Heart left ventricle (tissue), 16 donors: ENCODE results near the gene ASF1B. TPM values are rescaled to one million over a fixed set of nuclear protein-coding genes. Genes with fewer than 3 reads are reported as not detected.

Source experiments
- ATAC-seq, 4 donors: fragments of 200-7000 bp; cut with Tn5 transposase; one replicate each; pipeline ENCODE4 v1.9.1; 2020 to 2022; ENCODE audit warnings: moderate library complexity in 4 of 4, mild to moderate bottlenecking in 3 of 4, moderate number of reproducible peaks in 1 of 4
- DNase-seq, 5 donors: peaks; one replicate each; pipeline ENCODE4 v3.0.0-alpha.2; 2020
- H3K27ac ChIP-seq, 12 donors: fragments of 200-600 bp; sonication (generic) in 4 of 12; one replicate each; pipeline versions ENCODE4 v1.5.0 to v1.8.0; 2016 to 2022; ENCODE audit warnings: mild to moderate bottlenecking in 2 of 12
- H3K27me3 ChIP-seq, 9 donors: fragments of 200-600 bp; sonication (generic) in 2 of 9; one replicate each; pipeline versions ENCODE4 v1.5.1 to v1.8.0; 2016 to 2022; ENCODE audit warnings: mild to moderate bottlenecking in 3 of 9
- H3K36me3 ChIP-seq, 9 donors: fragments of 200-600 bp; sonication (generic) in 2 of 9; one replicate each; pipeline versions ENCODE4 v1.5.0 to v1.8.0; 2018 to 2022; ENCODE audit warnings: mild to moderate bottlenecking in 2 of 9
- H3K4me1 ChIP-seq, 12 donors: fragments of 200-600 bp; sonication (generic) in 4 of 12; one replicate each; pipeline versions ENCODE4 v1.5.0 to v1.8.0; 2016 to 2022; ENCODE audit warnings: mild to moderate bottlenecking in 3 of 12
- H3K4me3 ChIP-seq, 12 donors: fragments of 200-600 bp; sonication (generic) in 4 of 12; one replicate each; pipeline versions ENCODE4 v1.5.0 to v1.8.0; 2017 to 2022; ENCODE audit warnings: mild to moderate bottlenecking in 9 of 12, moderate library complexity in 4 of 12
- H3K9me3 ChIP-seq, 12 donors: fragments of 200-600 bp; sonication (generic) in 4 of 12; one replicate each; pipeline versions ENCODE4 v1.5.0 to v1.8.0; 2016 to 2022; ENCODE audit warnings: mild to moderate bottlenecking in 1 of 12
- CTCF ChIP-seq, 12 donors: fragments of 200-600 bp; sonication (generic) in 4 of 12; IDR thresholded peaks; one replicate each; pipeline versions ENCODE4 v1.5.0 to v1.8.0; 2018 to 2022; ENCODE audit warnings: antibody characterized with exemption in 12 of 12, mild to moderate bottlenecking in 5 of 12
- POLR2A ChIP-seq, 2 donors: fragments of 450-650 bp; IDR thresholded peaks; one replicate each; pipeline ENCODE4 v1.6.1; 2017; ENCODE audit warnings: antibody characterized with exemption in 2 of 2, mild to moderate bottlenecking in 2 of 2, moderate library complexity in 2 of 2
- WGBS, 4 donors: extraction: QIAGEN DNeasy Blood & Tissue Kit in 2 of 4; methylation state at CpG; one replicate each; pipeline versions ENCODE4 v1.1.5 to v1.1.7; 2013 to 2018; 5-methylcytosine and 5-hydroxymethylcytosine counted together
- intact Hi-C, 10 donors: fragments of 100-400 bp; cut with DNase I; formaldehyde crosslinking; loops; one replicate each; pipeline versions ENCODE4 v1.11.1 to v1.14.2; 2022
- polyA plus RNA-seq, 2 donors: library from polyadenylated mRNA; stranded (reverse); fragments of 200-250 nt; gene quantifications; one replicate each; pipeline ENCODE4 v1.2.3, GENCODE V29; 2013
- total RNA-seq, 9 donors: library from RNA; depleted of rRNA in 2 of 9; stranded (reverse); fragments of >200 nt in 2 of 9; fragmentation: NEBNext Ultra II Directional in 3 of 9; extraction: Animal tissue kit (Norgen Biotek cat#: 25700) in 3 of 9; gene quantifications; one replicate each; pipeline versions ENCODE4 v1.1.0 to v1.2.4, GENCODE V29; 2016 to 2023
- donor health status: ischemic (EF 13 %, LVEDD 7.1; RV severe dilation, severe dysfunction).
- donor health status: healthy with polysubstance abuse.
- donor health status: DM: no; HTN: yes; CAD: no.
- donor health status: DM: no; HTN: no; CAD: no.
- donor health status: ischemic (EF 25% LVEDD 6.9; RV normal size, moderate dysfunction).
- donor health status: ischemic (EF 25% LVEDD 5.7; RV mildly dilated, moderate dysfunction).
- donor health status: healthy.
- donor health status: DM: yes; HTN: yes; CAD: no.
- donor health status: ischemic (EF 35%, LVEDD 5.7; RV mildly dilated, moderate dysfunction).
- donor health status: nonischemic (EF 11% LVEDD 7.7; RV severe dilation, severe dysfunction).
- donor health status: DM: yes; HTN: yes; CAD: no.
- donor health status: PGD.
- donor health status: ischemic (EF 29% LVEDD 5.4; RV normal size, mild dysfunction).
- donor health status: nonischemic (EF 23%, LVEDD 6.1; RV moderate dilation, normal function).

ASF1B gene
- total and polyA plus RNA-seq, 11 donors = 0.19 to 7.0 (median 0.91) TPM

GRCh38 chr19:14111486-14111885 lies 24.9 kb downstream of the ASF1B start:
- Histone ChIP-seq H3K36me3 (peaks cover 0 to 28% (median 3%) of the 10 kb centered on the region in 9 donors), H3K9me3 (no peaks in the 10 kb centered on the region), H3K27ac (peak overlapping the region in 11 of 12 donors; percentile 32 to 98 (median 94)), H3K4me3 (no peak overlapping the region), H3K27me3 (no peaks in the 10 kb centered on the region), H3K4me1 (peaks cover 33 to 93% (median 68%) of the 10 kb centered on the region in 12 donors)
- ATAC-seq (no peak), DNase-seq (no peak)
- TF ChIP-seq CTCF (IDR thresholded peaks at IDR 0.05) (no peak), POLR2A (IDR thresholded peaks at IDR 0.05) (no peak)
- intact Hi-C loops = no loop called here
- WGBS, 4 donors = 64 to 77% (median 74%) methylated on average over 1 of the region's 1 CpG

- peak overlapping the region in 9 of 12 donors; percentile 32 to 97 (median 47) for H3K27ac ChIP-seq
- intact Hi-C loops = no loop called here
- DNase-seq (peak in 1 of 5 donors; percentile 20), ATAC-seq (no peak)
- H3K4me3 ChIP-seq = no peak overlapping the region
- TF ChIP-seq POLR2A (IDR thresholded peaks at IDR 0.05) = no peak
- no peak for TF ChIP-seq CTCF (IDR thresholded peaks at IDR 0.05)
- no peaks in the 10 kb centered on the region for H3K9me3 ChIP-seq
- no peaks in the 10 kb centered on the region for H3K27me3 ChIP-seq
- peaks cover 0 to 36% (median 11%) of the 10 kb centered on the region in 9 donors for H3K36me3 ChIP-seq
- H3K4me1 ChIP-seq = peaks cover 24 to 91% (median 60%) of the 10 kb centered on the region in 12 donors
- 42 to 58% (median 49%) methylated on average over 2 of the region's 2 CpGs for WGBS, 4 donors
These were observed 25.7 kb downstream of the ASF1B start for GRCh38 chr19:14110650-14111049.

- Histone ChIP-seq H3K27me3 (no peaks in the 10 kb centered on the region), H3K4me3 (peak overlapping the region in 3 of 12 donors; percentile 12 to 21 (median 13)), H3K9me3 (no peaks in the 10 kb centered on the region), H3K27ac (peak overlapping the region; percentile 75 to 99 (median 92)), H3K36me3 (peaks cover 0 to 62% (median 37%) of the 10 kb centered on the region in 9 donors), H3K4me1 (peaks cover 10 to 68% (median 33%) of the 10 kb centered on the region in 12 donors)
- ATAC-seq (peak; percentile 87 to 92 (median 89)), DNase-seq (peak; percentile 76 to 90 (median 83))
- no peak for TF ChIP-seq CTCF (IDR thresholded peaks at IDR 0.05)
- no peak for TF ChIP-seq POLR2A (IDR thresholded peaks at IDR 0.05)
- intact Hi-C loops = no loop called here
- 49 to 60% (median 55%) methylated on average over 11 to 23 of the region's 23 CpGs for WGBS, 4 donors
These were observed 28.6 kb downstream of the ASF1B start for GRCh38 chr19:14107581-14108461.

GRCh38 chr19:14106840-14107239 lies 29.5 kb downstream of the ASF1B start:
- H3K4me3 ChIP-seq = peak overlapping the region in 1 of 12 donors; percentile 21
- WGBS, 4 donors = 42 to 69% (median 55%) methylated on average over 7 to 16 of the region's 16 CpGs
- peaks cover under 1 to 68% (median 26%) of the 10 kb centered on the region in 12 donors for H3K4me1 ChIP-seq
- H3K27ac ChIP-seq = peak overlapping the region; percentile 75 to 99 (median 92)
- H3K27me3 ChIP-seq = no peaks in the 10 kb centered on the region
- H3K9me3 ChIP-seq = no peaks in the 10 kb centered on the region
- peaks cover 0 to 72% (median 46%) of the 10 kb centered on the region in 9 donors for H3K36me3 ChIP-seq
- ATAC-seq (peak; percentile 44 to 69 (median 55)), DNase-seq (peak in 3 of 5 donors; percentile 66 to 68 (median 67))
- no peak for TF ChIP-seq POLR2A (IDR thresholded peaks at IDR 0.05)
- TF ChIP-seq CTCF (IDR thresholded peaks at IDR 0.05) = peak in 5 of 12 donors; percentile 8 to 36 (median 20)
- intact Hi-C loops = no loop called here
